Body of pancreas (tissue), 4 donors: ENCODE data around the gene UPF2. TPM values are rescaled to one million over a fixed set of nuclear protein-coding genes. Genes with fewer than 3 reads are reported as not detected.

Source experiments
- ATAC-seq: fragments of 150-250 bp; one replicate; pipeline ENCODE4 v1.9.1; 2016
- DNase-seq, 4 donors: peaks; one replicate each; pipeline ENCODE4 v3.0.0-alpha.2; 2019
- H3K27ac ChIP-seq, 4 donors: fragments of 200-600 bp; sonication (generic); 1 replicate in 3 of 4; 2 replicates in 1 of 4; pipeline versions ENCODE4 v1.5.1 to v1.6.1; 2016 to 2019; ENCODE audit warnings: mild to moderate bottlenecking in 1 of 4, mixed read lengths in 1 of 4, moderate library complexity in 1 of 4
- H3K27me3 ChIP-seq, 2 donors: fragments of 200-600 bp; sonication (generic); one replicate each; pipeline ENCODE4 v1.6.0; 2016; ENCODE audit warnings: mild to moderate bottlenecking in 1 of 2
- H3K36me3 ChIP-seq, 2 donors: fragments of 200-600 bp; sonication (generic); replicated peaks in 1 of 2; 2 replicates each; pipeline ENCODE4 v1.5.1; 2016; ENCODE audit warnings: low read depth in 2 of 2; ENCODE audit not compliant: insufficient read depth in 1 of 2
- H3K4me1 ChIP-seq: fragments of 200-600 bp; sonication (generic); one replicate; pipeline ENCODE4 v1.6.0; 2016
- H3K4me3 ChIP-seq, 2 donors: fragments of 200-600 bp; sonication (generic); 1 replicate in 1 of 2; 2 replicates in 1 of 2; pipeline ENCODE4 v1.5.1; 2016 to 2019
- H3K9me3 ChIP-seq, 3 donors: fragments of 200-600 bp; sonication (generic); 1 replicate in 2 of 3; 2 replicates in 1 of 3; pipeline ENCODE4 v1.5.1; 2016
- POLR2A ChIP-seq, 3 donors: fragments of 450-650 bp; IDR thresholded peaks; one replicate each; pipeline ENCODE4 v1.6.1; 2016; ENCODE audit warnings: antibody characterized with exemption in 3 of 3, mild to moderate bottlenecking in 2 of 3
- WGBS, 2 donors: methylation state at CpG; one replicate each; pipeline ENCODE4 v1.1.5; 2017; 5-methylcytosine and 5-hydroxymethylcytosine counted together
- intact Hi-C: fragments of 100-400 bp; cut with DNase I; formaldehyde crosslinking; loops from one replicate; pipeline ENCODE4 v1.15.1; 2023
- total RNA-seq, 2 donors: library from RNA; depleted of rRNA; stranded (reverse); fragments of >200 nt; gene quantifications; one replicate each; pipeline ENCODE4 v1.1.0, GENCODE V29; 2016
- TF ChIP-seq, protein P1 (sequence below), 7 experiments: fragments of 450-650 bp in 4 of 7; fragments of 200-600 bp in 3 of 7; sonication (generic) in 3 of 7; IDR thresholded peaks; one replicate each; pipeline ENCODE4 v1.5.1; 2016 to 2019; ENCODE audit warnings: antibody characterized with exemption in 7 of 7

UPF2 gene
- total RNA-seq, 2 donors from 2014 or later, result 11.2 to 16.9 TPM

DNA sequence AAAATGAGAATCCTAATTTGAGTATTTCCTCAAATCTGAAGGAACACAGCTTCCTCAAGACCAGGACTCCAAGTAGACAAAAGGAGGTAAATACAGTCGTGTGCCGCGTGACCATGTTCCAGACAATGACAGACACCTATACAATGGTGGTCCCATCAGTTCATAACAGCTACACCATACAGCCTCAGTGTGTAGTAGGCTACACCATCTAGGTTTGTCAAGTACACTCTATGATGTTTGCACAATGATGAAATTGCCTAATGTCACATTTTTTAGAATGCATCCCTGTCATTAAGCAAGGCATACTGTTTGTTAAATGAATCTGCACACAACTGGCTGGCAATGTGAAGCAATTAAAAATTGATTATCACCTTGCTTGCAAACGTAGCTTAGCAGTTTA lies 111.6 kb downstream of the UPF2 start:
- 85 to 97% methylated on average over 4 of the region's 4 CpGs for WGBS, 2 donors
- Histone ChIP-seq H3K36me3 (peaks cover 13 to 26% of the 10 kb centered on the region in 2 donors), H3K4me3 (no peak overlapping the region), H3K27me3 (no peaks in the 10 kb centered on the region), H3K4me1 (no peaks in the 10 kb centered on the region), H3K9me3 (no peaks in the 10 kb centered on the region), H3K27ac (no peak overlapping the region)
- DNase-seq (no peak), ATAC-seq (no peak)
- intact Hi-C loops, result no loop called here
- TF ChIP-seq POLR2A (IDR thresholded peaks at IDR 0.05), result no peak
- TF ChIP-seq, protein P1, sequence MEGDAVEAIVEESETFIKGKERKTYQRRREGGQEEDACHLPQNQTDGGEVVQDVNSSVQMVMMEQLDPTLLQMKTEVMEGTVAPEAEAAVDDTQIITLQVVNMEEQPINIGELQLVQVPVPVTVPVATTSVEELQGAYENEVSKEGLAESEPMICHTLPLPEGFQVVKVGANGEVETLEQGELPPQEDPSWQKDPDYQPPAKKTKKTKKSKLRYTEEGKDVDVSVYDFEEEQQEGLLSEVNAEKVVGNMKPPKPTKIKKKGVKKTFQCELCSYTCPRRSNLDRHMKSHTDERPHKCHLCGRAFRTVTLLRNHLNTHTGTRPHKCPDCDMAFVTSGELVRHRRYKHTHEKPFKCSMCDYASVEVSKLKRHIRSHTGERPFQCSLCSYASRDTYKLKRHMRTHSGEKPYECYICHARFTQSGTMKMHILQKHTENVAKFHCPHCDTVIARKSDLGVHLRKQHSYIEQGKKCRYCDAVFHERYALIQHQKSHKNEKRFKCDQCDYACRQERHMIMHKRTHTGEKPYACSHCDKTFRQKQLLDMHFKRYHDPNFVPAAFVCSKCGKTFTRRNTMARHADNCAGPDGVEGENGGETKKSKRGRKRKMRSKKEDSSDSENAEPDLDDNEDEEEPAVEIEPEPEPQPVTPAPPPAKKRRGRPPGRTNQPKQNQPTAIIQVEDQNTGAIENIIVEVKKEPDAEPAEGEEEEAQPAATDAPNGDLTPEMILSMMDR (IDR thresholded peaks at IDR 0.05), result no peak

DNA sequence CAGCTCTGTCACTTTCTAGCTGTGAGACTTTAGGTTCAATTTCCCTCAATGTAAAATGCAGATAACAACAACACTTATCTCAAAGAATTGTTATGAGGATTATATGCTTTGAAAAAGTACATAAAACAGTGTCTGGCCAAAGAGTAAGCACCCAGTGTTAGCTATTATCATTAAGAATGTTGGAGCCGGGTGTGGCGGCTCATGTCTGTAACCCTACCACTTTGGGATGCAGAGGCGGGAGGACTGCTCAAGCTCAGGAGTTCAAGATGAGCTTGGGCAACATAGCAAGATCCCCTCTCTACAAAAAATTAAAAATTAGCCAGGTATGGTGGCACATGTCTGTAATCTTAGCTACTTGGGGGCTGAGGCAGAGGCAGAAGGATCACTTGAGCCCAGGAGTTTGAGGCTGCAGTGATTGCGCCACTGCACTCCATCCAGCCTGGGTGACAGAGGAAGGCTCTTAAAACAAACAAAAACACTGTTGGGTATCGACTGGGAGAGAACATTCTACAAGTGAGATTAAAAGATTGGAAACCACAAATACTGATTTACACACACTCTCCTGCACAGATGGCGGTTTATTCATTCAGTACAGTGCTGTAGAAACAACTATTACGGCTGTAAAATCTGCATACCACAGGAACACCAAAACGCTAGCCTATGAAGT lies 112.2 kb downstream of the UPF2 start:
- no peak for DNase-seq
- TF ChIP-seq, protein P1 (IDR thresholded peaks at IDR 0.05), result no peak
- no peak for TF ChIP-seq POLR2A (IDR thresholded peaks at IDR 0.05)
- Histone ChIP-seq H3K27ac (no peak overlapping the region), H3K4me1 (no peaks in the 10 kb centered on the region), H3K27me3 (no peaks in the 10 kb centered on the region), H3K4me3 (no peak overlapping the region), H3K9me3 (no peaks in the 10 kb centered on the region), H3K36me3 (peaks cover 13 to 24% of the 10 kb centered on the region in 2 donors)
- 95 to 96% methylated on average over 8 of the region's 8 CpGs for WGBS, 2 donors
- intact Hi-C loops, result no loop called here
- ATAC-seq, result no peak

DNA sequence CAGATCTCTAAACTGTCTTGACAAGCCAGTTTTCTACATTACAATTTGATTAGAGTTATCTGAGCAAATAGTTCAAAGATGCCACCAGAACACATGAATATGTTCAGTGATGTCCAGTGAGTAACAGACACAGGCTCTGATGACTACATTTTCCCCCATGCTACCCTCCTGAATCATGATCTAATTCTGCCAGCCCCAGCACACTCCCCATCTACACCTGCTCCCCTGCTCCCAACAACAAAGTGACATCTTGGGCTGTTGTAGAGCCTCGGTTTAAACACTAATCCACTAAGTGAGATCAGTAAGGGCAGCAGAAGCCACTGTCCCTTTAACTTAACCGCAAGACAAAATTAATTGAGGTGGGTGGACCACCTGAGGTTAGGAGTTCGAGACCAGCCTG lies 114.9 kb downstream of the UPF2 start:
- DNase-seq (no peak), ATAC-seq (no peak)
- no peak overlapping the region for H3K27ac ChIP-seq
- no peaks in the 10 kb centered on the region for H3K4me1 ChIP-seq
- TF ChIP-seq, protein P1 (IDR thresholded peaks at IDR 0.05), result no peak
- TF ChIP-seq POLR2A (IDR thresholded peaks at IDR 0.05), result no peak
- intact Hi-C loops, result no loop called here
- 81 to 100% methylated on average over 3 of the region's 3 CpGs for WGBS, 2 donors
- H3K4me3 ChIP-seq, result no peak overlapping the region
- no peaks in the 10 kb centered on the region for H3K9me3 ChIP-seq
- H3K36me3 ChIP-seq, result peaks cover 13 to 21% of the 10 kb centered on the region in 2 donors
- no peaks in the 10 kb centered on the region for H3K27me3 ChIP-seq

DNA sequence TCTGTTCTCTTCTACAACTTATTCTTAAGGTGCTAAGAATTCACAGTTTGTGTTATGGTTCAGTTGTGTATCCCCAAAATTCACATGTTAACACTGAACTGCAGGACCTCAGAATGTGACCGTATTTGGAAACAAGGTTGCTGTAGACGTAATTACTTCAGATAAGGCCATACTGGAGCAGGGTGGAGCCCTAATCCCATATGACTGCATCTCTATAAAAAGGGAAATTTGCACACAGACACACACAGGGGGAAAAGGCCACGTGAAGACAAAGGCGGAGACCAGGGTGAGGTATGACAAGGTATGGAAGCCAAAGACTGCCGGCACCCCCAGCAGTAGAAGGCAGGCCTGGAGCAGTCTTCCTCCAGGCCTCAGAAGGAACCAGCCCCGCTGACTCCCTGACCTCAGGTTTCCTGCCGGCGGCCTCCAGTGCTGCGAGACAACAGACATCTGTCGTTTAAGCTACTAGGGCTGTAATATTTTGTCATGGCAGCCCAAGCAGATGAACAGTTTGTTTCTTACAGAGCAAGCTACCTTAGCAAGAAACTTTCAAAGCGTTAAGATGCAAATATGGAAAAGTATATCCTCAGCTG lies 120.7 kb downstream of the UPF2 start:
- H3K27ac ChIP-seq, result no peak overlapping the region
- DNase-seq, result no peak
- H3K27me3 ChIP-seq, result no peaks in the 10 kb centered on the region
- WGBS, 2 donors, result 77 to 86% methylated on average over 6 to 11 of the region's 11 CpGs
- H3K4me1 ChIP-seq, result no peaks in the 10 kb centered on the region
- H3K36me3 ChIP-seq, result peaks cover 4 to 17% of the 10 kb centered on the region in 2 donors
- H3K4me3 ChIP-seq, result no peak overlapping the region
- no peaks in the 10 kb centered on the region for H3K9me3 ChIP-seq
- TF ChIP-seq POLR2A (IDR thresholded peaks at IDR 0.05), result no peak
- TF ChIP-seq, protein P1 (IDR thresholded peaks at IDR 0.05), result no peak
- ATAC-seq, result no peak
- intact Hi-C loops, result no loop called here

- intact Hi-C loops, result no loop called here
- DNase-seq (no peak), ATAC-seq (no peak)
- Histone ChIP-seq H3K9me3 (no peaks in the 10 kb centered on the region), H3K27me3 (no peaks in the 10 kb centered on the region), H3K27ac (no peak overlapping the region), H3K36me3 (peaks cover 4 to 15% of the 10 kb centered on the region in 2 donors), H3K4me1 (no peaks in the 10 kb centered on the region), H3K4me3 (no peak overlapping the region)
- TF ChIP-seq, protein P1 (IDR thresholded peaks at IDR 0.05), result no peak
- 82 to 90% methylated on average over 7 of the region's 7 CpGs for WGBS, 2 donors
These were observed 123.3 kb downstream of the UPF2 start for GRCh38 chr10:11919271-11919670.
